DOHH2 (cell line): ENCODE results near the gene KRT85.

Source experiments
- CTCF ChIP-seq: fragments of 200-600 bp; sonication (generic); IDR thresholded peaks from one replicate; pipeline ENCODE4 v1.5.1; 2014; ENCODE audit warnings: antibody characterized with exemption, mild to moderate bottlenecking, low read depth, low read length; ENCODE audit not compliant: poor library complexity, severe bottlenecking
- EZH2phosphoT487 ChIP-seq: fragments of 200-600 bp; sonication (generic); IDR thresholded peaks from 2 replicates; pipeline ENCODE4 v1.6.1; 2017; ENCODE audit warnings: borderline replicate concordance, mild to moderate bottlenecking, antibody characterized with exemption, low read length, moderate library complexity, mixed read lengths

- no peak for TF ChIP-seq CTCF
- no peak for TF ChIP-seq EZH2phosphoT487
These were observed 36.2 kb downstream of the KRT85 start for GRCh38 chr12:52331039-52331438.
